ENCODE data around the gene BCL11A.
"Not testable (repeated sequence)": the region's sequence is repeated elsewhere in the genome, so short reads cannot be mapped to it uniquely, and the experiment has no call there.

DNA sequence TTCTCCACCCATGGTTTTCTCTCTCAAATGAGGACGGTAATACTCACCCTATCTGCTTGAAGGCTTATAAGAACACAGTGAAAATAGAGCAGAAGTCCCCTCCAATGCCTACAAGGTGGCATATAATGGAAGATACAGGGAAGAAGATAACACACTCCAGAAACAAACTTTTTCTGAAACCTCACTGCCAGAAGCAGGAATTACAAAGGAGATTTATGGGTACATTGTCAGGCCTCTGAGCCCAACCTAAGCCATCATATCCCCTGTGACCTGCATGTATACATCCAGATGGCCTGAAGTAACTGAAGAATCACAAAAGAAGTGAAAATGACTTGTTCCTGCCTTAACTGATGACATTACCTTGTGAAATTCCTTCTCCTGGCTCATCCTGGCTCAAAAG, 136.2 kb downstream of the BCL11A start:
- TF ChIP-seq, protein P1, sequence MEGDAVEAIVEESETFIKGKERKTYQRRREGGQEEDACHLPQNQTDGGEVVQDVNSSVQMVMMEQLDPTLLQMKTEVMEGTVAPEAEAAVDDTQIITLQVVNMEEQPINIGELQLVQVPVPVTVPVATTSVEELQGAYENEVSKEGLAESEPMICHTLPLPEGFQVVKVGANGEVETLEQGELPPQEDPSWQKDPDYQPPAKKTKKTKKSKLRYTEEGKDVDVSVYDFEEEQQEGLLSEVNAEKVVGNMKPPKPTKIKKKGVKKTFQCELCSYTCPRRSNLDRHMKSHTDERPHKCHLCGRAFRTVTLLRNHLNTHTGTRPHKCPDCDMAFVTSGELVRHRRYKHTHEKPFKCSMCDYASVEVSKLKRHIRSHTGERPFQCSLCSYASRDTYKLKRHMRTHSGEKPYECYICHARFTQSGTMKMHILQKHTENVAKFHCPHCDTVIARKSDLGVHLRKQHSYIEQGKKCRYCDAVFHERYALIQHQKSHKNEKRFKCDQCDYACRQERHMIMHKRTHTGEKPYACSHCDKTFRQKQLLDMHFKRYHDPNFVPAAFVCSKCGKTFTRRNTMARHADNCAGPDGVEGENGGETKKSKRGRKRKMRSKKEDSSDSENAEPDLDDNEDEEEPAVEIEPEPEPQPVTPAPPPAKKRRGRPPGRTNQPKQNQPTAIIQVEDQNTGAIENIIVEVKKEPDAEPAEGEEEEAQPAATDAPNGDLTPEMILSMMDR (IDR thresholded peaks at IDR 0.05; ENCODE audit: insufficient read depth, low read length, poor library complexity, severe bottlenecking): not testable (repeated sequence)
- TF ChIP-seq EZH2phosphoT487 (conservative IDR thresholded peaks at IDR 0.05; ENCODE audit: low read length): not testable (repeated sequence)

Data from SU-DHL-6 (cell line).